ENCODE measurements around the gene SLC37A2.
"Not testable (repeated sequence)": the region's sequence is repeated elsewhere in the genome, so short reads cannot be mapped to it uniquely, and the experiment has no call there.

SLC37A2 gene

GRCh38 chr11:125062931-125063428 is at the start of gene SLC37A2:
SLC37A2 (plus strand) TSS chr11:125063305; CDS start chr11:125063368, 63 bp downstream.
- DNase-seq = peak; percentile 66

GRCh38 chr11:125016413-125016812 is 46.7 kb upstream of the SLC37A2 start:
- no peak for DNase-seq

GRCh38 chr11:125020342-125020741 is 42.8 kb upstream of the SLC37A2 start:
- no peak for DNase-seq

GRCh38 chr11:125022551-125022950 is 40.6 kb upstream of the SLC37A2 start:
- no peak for DNase-seq

GRCh38 chr11:125025968-125026367 is 37.1 kb upstream of the SLC37A2 start:
- DNase-seq = no peak

- not testable (repeated sequence) for DNase-seq
Measured at GRCh38 chr11:125029431-125029830, 33.7 kb upstream of the SLC37A2 start.

GRCh38 chr11:125036933-125037332 is 26.2 kb upstream of the SLC37A2 start:
- peak; percentile 96 for DNase-seq

- no peak for DNase-seq
Measured at GRCh38 chr11:125049164-125049792, 13.8 kb upstream of the SLC37A2 start.

GRCh38 chr11:125052047-125052446 is 11.1 kb upstream of the SLC37A2 start:
- DNase-seq = no peak

GRCh38 chr11:125053167-125053566 is 9.9 kb upstream of the SLC37A2 start:
- no peak for DNase-seq

- DNase-seq = no peak
Measured at GRCh38 chr11:125055107-125055715, 7.9 kb upstream of the SLC37A2 start.

- DNase-seq = not testable (repeated sequence)
Measured at GRCh38 chr11:125056111-125056510, 7.0 kb upstream of the SLC37A2 start.

GRCh38 chr11:125056931-125057692 is 6.0 kb upstream of the SLC37A2 start:
- no peak for DNase-seq

- DNase-seq = no peak
Measured at GRCh38 chr11:125057693-125058016, 5.5 kb upstream of the SLC37A2 start.

GRCh38 chr11:125061281-125061680 is 1.8 kb upstream of the SLC37A2 start:
- DNase-seq = no peak

- DNase-seq = no peak
Measured at GRCh38 chr11:125062218-125062930, 731 bp upstream of the SLC37A2 start.

- no peak for DNase-seq
Measured at GRCh38 chr11:125063429-125064043, 431 bp downstream of the SLC37A2 start.

GRCh38 chr11:125064070-125064469 is 965 bp downstream of the SLC37A2 start:
- no peak for DNase-seq

GRCh38 chr11:125068368-125068767 is 5.3 kb downstream of the SLC37A2 start:
- DNase-seq = no peak

- DNase-seq = no peak
Measured at GRCh38 chr11:125069008-125069407, 5.9 kb downstream of the SLC37A2 start.

- DNase-seq = peak; percentile 57
Measured at GRCh38 chr11:125069796-125070195, 6.7 kb downstream of the SLC37A2 start.

GRCh38 chr11:125070699-125071254 is 7.7 kb downstream of the SLC37A2 start:
- DNase-seq = peak; percentile 95
